GM12801 (cell line): Measurements from ENCODE around the gene MYO10.

Experiments
- TF ChIP-seq, protein P1 (sequence below): IDR thresholded peaks from one replicate; pipeline ENCODE4 v1.5.1; 2011; ENCODE audit warnings: control low read depth; ENCODE audit not compliant: insufficient read length; ENCODE audit errors: extremely low read depth

MYO10 gene

DNA sequence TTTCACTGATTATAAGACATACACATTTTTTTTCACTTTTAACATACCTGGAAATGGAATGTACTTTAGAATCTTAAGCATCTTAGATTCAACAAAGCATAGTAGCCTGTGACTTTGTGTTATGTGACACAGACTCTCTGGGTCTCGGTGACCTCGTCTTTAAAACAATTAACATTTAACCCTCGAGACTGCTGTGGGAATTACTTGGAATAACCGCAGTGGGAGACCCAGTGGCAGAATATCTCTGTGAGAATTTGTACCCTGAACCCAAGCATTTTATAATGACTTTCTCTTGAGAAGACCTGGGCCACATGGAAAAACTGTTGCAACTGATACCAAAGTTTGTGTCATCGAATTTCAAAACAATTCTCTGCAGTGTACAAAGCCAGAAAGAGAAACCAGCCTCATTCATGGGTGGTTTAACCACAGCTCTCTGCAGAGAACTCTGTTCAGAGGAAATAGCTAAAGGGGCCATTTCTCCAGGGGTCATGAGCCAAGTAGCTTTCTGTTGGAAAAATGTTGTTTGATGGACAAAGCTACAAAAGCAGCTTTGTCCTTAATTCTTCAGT is 309.3 kb downstream of the MYO10 start:
- TF ChIP-seq, protein P1, sequence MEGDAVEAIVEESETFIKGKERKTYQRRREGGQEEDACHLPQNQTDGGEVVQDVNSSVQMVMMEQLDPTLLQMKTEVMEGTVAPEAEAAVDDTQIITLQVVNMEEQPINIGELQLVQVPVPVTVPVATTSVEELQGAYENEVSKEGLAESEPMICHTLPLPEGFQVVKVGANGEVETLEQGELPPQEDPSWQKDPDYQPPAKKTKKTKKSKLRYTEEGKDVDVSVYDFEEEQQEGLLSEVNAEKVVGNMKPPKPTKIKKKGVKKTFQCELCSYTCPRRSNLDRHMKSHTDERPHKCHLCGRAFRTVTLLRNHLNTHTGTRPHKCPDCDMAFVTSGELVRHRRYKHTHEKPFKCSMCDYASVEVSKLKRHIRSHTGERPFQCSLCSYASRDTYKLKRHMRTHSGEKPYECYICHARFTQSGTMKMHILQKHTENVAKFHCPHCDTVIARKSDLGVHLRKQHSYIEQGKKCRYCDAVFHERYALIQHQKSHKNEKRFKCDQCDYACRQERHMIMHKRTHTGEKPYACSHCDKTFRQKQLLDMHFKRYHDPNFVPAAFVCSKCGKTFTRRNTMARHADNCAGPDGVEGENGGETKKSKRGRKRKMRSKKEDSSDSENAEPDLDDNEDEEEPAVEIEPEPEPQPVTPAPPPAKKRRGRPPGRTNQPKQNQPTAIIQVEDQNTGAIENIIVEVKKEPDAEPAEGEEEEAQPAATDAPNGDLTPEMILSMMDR, result no peak

DNA sequence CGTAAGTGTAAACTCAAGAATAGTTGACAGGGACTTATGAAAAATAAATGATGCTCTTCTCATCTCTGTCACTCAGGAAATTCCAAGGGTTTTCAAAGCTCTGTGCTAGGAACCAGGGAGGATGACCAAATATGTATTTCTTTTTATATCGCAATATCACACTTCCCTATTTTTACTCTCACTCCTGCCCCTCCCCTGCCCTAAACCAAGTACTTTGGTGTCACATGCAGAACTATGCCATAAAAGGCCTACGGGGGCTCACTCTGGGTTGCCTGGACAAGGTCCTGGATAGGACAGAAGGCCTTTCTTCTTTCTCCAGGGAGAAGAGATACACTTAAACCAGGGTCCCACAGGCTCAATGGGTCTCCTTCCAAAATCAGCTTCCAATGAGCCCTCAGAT is 311.0 kb downstream of the MYO10 start:
- TF ChIP-seq, protein P1, result no peak

DNA sequence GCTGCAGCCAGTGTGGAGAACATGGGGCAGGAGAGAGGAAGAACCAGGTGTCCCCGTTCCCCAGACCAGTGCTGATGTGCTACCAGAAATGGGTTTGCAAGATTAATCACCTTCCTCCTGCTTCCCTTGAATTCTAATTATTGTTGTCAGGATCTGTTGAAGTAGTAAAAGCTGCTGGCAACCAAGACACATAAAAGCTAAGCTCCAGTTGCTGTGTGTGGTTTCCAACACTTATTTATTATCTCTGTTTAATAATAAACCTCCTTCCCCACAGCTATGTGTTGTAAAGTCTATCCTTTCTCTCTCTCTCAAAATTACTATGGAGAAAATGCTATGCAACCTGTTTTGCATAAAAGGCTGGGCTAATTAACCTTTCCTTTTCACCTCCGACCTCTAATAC is 317.0 kb downstream of the MYO10 start:
- TF ChIP-seq, protein P1, result no peak

DNA sequence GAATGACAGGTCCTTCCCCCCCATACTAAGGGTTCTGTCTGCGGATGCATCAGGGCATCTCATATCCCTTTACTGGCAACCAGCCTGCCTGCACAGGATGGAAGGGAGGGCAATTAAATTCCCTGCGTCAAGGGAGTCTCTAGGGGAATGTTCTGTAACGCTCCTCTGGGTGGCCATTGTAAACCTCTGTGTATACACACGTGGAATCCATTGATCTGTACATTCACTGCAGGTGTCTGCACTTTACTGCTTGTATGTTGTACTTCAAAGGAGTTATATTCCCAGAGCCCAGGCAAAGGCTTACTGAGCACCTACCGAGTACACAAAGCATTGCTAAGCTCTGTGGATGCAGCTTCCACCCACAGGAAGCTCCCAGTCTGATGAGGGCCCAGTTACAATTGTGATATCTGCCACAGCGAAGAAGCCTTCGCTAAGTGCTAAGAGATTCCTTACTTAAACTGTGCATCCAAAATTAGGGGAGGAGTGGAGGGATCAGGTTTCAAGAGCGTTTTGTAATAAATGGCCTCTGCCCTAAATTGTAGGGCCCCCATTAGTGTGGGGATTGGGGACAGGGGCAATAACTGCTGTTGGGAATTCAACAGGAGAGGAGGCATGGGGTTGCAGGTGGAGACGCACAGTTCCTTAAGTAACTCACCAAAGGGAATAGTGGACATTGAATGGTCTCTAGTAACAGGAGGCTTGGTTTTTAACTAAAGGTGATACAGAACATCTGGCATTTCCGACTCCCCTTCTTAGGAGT is 317.8 kb downstream of the MYO10 start:
- TF ChIP-seq, protein P1, result no peak

DNA sequence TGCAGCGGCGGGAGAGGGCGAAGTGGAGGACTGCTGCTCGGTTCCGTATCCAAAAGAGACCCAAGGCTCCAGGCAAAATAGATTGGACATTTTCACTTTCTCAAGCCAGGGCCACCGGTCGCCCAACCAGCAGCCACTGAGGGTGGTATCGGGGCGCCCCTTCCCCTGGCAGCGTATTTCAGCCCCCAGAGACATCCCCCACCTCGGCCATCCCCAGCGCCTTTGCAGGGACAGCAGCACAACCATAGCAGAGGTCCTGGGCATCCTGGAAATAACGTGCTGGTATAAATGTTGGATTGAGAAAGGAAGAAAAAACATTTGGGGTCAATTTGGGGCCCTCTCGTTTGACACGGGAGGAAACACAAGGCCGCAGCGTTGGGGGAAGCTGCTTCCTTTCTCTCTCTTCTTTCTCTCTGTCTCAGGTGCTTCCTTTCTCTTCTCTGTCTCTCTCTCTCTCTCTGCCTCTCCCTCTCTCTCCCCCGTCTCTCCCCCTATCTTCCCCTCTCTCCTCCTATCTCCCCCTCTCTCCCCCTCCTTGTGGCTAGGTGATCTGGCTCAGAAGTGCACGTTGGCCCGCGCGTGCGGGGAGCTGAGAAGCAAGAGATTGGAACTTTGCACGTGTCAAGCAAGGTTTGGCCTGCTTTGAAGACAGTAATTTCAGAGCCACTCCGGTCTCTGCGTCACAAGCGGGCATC is 318.7 kb downstream of the MYO10 start:
- TF ChIP-seq, protein P1, result no peak

DNA sequence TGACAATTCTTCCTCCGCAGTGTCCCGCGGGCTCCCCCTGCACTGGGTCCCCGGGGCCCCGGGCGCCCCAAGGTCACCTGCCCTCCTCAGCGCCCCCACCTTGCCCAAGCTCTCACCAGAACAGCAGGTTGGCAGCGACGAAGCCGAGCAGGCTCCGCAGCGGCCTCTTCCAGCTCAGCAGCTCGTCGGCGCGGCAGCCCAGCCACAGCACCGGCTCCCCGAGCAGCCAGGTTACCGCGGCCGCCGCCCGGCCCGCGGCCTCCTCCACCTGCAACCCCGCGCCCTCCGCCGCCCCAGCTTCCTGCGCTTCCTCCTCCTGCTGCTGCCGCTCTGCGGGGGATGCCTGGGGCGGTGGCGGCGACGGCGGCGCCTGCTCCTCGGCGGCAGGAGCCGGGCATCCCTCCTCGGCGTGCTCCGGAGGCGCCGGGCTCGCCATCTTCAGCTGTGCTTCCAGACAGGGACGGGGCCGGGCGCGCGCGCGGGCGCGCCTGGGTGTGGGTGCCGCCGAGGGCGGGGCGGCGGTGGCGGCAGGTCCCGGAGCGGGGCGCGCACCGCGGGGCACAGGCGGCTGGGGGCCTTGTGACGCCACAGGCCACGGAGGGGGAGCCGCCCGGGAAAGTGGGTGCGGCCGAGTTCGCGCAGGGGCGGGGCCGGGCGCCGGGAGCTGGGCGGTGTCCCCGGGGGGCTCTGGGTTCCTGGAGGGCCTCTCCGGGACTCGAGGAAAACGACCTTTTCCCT is 319.4 kb downstream of the MYO10 start, which contains the start of gene RETREG1:
Gene RETREG1 (minus strand): TSS at position 462 of the 738 bp plus-strand sequence. CDS start 26 bp downstream, at position 436.
- TF ChIP-seq, protein P1, result no peak
